ENCODE results near the gene RPUSD2.
A peak's percentile ranks its signal among the peaks of the same experiment; 100 is the strongest.

Gene RPUSD2, protein sequence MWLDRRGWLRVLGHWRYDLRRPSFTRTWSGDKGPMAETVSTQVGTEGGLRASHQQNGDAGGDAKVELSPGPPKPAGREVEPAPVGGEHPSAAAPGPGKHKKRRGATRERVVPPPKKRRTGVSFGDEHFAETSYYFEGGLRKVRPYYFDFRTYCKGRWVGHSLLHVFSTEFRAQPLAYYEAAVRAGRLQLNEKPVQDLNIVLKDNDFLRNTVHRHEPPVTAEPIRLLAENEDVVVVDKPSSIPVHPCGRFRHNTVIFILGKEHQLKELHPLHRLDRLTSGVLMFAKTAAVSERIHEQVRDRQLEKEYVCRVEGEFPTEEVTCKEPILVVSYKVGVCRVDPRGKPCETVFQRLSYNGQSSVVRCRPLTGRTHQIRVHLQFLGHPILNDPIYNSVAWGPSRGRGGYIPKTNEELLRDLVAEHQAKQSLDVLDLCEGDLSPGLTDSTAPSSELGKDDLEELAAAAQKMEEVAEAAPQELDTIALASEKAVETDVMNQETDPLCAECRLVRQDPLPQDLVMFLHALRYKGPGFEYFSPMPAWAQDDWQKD

DNA sequence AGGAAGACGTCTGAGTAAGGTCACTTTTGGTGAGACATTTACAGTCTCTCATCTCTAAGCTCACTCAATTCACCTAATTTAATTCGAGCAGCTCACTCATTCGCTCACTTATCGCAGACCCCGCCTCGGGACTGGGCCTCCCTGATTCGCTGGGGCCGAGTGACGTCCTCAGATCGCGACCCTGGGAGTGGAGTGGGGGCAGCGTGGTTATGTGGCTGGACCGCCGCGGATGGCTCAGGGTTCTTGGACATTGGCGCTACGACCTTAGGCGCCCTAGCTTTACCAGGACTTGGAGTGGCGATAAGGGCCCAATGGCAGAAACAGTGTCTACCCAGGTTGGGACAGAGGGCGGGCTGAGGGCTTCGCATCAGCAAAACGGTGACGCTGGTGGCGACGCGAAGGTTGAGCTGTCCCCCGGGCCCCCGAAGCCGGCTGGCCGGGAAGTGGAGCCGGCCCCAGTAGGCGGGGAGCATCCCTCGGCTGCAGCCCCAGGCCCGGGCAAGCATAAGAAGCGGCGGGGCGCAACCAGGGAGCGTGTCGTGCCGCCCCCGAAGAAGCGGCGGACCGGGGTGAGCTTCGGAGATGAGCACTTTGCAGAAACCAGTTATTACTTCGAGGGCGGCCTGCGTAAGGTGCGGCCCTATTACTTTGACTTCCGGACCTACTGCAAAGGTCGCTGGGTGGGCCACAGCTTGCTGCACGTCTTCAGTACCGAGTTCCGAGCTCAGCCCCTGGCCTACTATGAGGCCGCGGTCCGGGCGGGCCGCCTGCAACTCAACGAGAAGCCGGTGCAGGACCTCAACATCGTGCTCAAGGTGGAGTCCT is at the start of gene RPUSD2:
Gene RPUSD2, plus strand, starts transcription at position 171 of the 825 bp plus-strand sequence. Its CDS starts 39 bp downstream, at position 210.
- DNase-seq, result peak; percentile 87

DNA sequence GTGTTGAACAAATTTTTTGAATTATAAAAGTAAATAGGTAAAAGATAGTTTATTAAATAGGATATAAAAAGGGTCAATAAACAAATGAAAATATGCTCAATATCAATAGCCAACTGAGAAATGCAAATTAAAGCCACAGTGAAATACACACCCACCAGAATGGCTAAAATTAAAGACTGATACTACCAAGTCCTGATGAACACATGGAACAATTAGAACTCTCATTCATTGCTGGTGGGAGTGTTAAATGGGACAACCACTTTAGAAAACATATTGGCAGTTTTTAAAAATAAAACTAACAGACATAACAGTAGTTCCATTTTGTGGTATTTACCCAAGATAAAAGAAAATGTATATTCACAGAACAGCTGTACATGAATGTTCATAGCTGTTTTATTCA is 45.5 kb upstream of the RPUSD2 start:
- DNase-seq, result no peak

DNA sequence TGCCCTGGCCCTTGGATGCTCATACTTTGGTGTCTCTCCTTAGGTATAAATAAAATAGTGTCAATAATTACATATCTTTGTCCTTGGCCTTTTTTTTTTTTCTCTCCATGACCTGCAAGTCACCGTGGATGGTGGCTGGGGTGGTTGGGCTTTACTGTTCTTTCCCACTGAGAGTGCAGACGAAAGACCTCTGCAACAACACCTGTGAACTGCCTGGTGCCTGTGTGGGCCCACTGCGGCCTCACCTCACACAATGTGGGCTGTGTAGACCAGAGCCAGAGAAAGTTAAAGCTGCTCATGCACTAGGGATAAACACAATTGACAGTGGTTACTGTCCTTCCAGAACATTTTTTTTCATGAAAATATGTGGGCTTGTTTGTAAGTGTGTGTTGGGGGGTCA is 43.2 kb upstream of the RPUSD2 start:
- no peak for DNase-seq

DNA sequence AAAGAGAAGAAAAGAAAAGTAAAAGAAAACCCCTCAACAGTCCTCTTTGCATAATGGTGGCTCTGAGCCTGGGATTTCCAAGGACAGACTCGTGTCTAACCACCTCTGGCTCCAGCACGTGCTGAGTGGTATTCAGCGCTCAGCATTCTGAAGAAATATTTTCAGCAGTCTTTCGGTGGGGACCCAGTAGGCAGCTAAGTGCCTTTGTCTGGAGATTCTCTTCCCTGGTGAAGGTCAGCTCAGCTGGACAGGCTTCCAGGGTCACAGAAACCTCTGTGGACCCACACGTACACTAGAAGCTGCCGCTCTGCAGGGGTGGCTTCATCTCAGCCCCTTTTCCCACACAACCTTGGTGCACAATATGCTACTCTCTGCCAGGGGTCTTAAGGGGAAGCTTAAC is 40.3 kb upstream of the RPUSD2 start:
- no peak for DNase-seq

DNA sequence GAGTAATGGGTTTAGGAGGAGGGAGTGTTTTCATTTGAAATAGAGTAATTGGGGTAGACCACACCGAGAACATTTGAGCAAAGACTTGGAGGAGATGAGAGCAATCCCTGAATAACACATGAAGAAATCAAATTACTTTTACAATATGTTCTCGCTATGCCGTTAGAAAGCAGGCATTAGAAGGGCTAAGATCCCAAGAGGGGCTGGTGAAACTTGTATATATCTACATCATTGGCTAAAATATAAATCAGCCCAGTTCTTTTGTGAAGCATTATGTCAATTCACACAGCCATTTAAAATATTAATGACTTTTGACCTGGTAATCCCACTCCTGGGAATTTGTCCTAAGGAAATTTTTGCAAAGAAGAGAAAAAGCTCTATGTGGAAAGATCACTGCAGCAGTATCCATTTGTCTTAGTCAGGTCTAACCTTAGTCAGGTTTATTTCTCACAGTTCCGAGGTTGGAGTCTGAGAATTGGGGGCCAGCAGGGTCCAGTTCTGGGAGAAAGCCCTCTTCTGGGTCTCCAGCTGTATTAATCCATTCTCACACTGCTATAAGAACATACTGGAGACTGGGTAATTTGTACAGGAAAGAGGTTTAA is 35.2 kb upstream of the RPUSD2 start:
- no peak for DNase-seq

DNA sequence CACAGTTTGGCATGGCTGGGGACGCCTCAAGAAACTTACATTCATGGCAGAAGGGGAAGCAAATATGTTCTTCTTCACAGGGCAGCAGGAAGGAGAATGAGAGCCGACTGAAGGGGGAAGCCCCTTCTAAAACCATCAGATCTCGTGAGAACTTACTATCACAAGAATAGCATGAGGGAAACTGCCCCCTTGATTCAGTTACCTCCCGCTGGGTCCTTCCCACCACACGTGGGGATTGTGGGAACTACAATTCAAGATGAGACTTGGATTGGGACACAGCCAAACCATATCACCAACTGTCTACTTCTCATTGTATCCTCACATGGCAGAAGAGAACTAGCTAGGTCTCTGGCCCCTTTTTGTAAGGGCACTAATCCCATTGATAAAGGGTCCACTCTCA is 34.7 kb upstream of the RPUSD2 start:
- DNase-seq, result no peak

DNA sequence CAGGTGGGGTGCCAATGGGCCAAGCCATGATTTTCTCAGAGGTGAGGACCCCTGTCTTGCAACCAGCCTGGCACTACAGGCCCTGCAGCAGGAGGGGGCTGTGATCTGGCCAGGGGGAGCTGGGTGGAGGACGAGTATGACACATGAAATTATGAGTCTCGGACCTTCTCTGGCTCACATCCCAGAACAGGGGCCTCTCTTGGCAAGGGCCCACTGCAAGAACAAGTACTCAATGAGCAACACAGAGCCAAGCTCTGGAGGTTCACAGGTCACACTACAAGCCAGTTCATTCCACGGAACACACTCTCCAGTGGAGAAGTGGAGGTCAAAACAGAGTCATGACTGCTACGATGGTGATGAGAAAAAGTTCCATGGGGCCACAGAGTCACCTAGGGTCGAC is 32.6 kb upstream of the RPUSD2 start:
- DNase-seq, result no peak

DNA sequence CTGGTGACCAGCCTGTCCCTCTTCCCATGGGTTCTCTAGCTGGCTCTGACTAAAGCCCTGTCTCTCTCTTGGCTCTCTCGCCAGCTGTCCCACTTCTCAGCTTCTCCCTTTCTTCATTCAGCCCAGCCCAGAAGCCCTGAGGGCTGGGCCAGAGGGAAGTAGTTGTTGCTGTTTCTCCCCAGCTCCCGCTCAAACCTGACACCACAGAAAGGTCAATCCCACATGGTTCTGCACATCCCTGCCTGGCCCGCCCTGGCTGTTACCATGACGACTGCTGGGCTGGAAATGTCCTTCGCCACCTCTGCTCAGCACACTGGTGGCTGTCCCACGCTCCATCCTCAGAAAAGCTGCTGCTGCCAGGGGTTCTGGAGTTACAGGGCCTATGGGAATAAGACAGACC is 30.1 kb upstream of the RPUSD2 start:
- DNase-seq, result no peak

DNA sequence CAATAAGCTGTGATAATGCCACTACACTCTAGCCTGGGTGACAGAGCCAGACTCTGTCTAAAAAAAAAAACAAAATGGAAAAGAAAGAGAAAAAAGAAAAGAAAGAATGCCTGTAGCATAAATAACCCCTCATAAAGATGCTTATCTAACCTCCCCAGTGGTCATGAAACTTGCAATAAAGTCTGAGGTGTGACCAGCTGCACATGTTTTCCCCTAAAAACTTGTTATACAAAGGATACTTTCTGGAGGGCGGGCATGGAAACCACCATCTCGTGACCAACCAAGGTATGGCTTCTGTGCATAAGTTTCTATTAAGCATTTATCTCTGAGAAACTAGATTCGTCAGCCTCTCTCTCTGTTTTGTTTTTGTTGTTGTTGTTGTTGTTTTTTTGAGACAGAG is 26.0 kb upstream of the RPUSD2 start:
- DNase-seq, result no peak

DNA sequence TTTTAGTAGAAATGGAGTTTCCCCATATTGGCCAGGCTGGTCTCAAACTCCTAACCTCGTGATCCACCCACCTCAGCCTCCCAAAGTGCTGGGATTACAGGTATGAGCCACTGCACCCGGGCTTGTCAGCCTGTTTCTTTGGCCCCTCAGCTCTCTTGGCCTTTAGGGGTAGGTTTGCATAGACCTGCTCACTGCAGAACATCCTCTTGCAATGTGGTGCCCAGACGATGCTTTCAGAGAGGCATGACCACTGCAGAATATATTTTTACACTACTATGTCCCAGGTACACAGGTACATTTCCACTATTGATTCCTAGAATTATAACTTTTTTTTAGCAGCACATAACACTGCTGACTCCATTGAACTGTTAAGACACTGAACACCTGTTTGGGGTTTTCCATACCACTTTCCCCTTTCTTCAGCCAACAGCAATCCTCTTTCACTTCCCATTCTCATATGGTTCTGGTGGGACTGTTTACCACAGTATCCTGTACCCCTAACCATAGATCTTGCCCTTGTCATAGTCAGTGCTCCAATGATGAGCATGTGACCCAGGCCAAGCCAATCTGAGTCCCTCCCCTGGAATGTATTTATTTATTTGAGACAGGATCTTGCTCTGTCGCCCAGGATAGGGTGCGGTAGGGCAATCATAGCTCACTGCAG is 25.3 kb upstream of the RPUSD2 start:
- peak; percentile 27 for DNase-seq

DNA sequence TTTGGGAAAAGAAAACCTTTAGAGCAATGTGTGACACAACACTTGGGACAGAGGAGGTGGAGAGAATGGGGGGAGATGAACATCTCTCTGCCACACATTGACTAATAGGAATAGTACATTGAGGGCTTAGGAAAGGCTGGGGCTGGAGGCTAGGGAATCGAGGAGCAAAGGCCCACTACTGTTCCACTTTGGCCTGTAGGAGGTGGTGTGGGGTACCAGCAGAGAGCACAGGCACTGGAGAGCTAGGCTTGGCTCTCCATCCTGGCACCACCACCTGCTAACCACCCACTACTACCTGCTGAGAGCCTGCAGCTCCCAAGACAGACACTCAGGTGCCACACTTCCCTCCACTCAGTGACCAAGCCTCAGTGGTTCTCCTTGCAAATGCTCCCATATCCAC is 23.6 kb upstream of the RPUSD2 start:
- no peak for DNase-seq

DNA sequence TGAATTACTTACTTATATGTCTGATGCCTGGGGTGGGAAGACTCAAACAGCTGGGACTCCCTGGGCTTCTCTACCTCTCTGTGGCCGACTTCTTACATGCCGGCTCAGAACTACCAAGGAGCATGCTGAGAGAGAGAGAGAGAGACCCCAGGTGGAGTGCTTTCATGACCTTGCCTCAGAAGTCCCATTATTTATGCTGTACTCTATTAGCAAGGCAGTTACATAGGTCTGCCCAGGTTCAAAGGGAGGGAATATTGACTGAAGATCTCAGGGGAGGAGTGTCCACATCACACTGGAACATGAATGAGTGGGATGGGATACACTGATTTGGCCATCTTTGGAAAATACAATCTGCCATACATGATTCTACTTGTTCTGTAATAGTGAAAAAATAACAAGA is 20.5 kb upstream of the RPUSD2 start:
- no peak for DNase-seq

DNA sequence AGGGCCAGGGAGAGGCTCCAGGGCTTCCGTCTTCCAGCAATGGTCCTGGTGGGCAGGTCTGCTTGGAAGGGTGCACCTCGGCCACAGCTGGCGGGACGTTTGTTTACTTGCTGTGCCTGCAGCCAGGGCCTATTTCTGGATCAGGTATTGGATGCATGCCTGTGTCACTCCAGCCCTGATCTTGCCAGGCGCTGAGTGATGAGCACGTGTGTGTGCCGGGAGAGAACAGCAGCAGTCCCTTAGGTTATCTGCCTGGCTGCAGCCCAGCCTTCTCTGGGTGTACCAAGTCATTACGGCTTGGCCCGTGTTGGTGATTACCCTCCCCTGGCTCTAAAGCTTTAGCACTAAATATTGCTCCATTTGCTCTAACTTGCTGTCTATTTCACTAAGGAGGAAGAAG is 19.2 kb upstream of the RPUSD2 start:
- DNase-seq, result no peak

DNA sequence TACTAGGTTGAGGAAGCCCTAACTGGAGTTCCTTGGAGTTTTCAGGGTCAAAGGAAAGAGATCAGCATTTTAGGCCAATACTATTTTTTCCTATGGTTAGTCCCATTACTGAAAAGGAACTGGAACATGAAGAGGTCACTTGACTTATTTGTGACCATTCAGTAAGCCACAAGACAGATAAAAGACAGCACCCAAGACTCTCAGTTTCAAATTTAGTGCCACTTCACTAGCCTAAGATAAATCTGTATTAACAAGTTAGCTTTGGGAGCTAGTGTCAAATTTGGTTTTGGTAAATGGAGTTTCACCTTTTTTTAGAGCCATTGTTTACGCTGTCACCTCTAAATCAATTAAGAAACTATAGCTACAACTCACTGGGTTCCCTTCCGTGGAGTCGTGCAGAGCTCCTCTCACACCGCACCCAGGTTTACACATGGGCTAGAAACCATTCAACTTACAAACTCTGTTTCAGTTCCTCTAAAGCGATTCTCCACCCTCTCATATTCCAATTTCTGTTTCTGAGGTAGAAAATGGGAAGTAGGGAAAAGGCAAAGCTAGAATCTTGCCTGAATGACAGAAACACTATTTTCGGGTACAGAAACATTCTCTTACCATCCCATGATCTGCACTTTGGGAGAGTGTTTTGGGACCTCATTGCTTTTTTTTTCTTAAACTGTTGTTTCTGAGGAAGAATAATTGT is 18.6 kb upstream of the RPUSD2 start:
- DNase-seq, result peak; percentile 40

DNA sequence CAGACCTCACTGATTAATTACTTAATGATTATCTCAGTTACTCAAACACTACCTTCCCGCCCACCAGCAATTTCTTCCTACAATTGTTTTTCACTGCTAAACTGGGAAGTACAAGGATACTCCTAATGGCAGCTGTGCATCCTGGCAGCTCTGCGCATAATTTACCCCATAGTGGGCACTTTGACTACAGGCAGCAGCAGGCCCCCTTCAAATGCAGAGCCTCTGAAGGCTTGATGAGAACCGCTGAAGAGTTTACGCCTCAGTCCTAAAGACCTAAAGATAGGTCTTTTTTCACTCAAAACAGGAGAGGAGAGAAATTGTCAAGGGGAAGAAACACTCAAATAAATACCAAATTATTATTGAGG is 15.0 kb upstream of the RPUSD2 start:
- no peak for DNase-seq

DNA sequence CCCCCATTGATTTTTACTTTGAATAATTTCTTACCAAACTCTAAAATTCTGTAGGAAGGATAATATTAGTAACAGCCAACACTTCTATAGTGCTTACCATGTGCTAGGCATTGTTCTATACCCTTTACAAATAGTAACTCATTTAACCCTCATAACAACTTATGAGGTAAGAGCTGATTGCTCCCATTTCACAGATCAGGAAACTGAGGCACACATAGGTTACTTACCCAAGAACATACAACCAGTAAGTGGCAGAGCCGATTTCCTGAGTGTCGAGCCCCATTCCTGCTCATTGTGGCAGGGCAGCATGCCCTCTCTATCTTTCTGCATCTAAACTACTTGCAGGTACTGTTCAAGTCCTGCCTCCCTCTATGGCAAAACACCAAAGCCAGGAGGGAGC is 13.2 kb upstream of the RPUSD2 start:
- DNase-seq, result no peak

DNA sequence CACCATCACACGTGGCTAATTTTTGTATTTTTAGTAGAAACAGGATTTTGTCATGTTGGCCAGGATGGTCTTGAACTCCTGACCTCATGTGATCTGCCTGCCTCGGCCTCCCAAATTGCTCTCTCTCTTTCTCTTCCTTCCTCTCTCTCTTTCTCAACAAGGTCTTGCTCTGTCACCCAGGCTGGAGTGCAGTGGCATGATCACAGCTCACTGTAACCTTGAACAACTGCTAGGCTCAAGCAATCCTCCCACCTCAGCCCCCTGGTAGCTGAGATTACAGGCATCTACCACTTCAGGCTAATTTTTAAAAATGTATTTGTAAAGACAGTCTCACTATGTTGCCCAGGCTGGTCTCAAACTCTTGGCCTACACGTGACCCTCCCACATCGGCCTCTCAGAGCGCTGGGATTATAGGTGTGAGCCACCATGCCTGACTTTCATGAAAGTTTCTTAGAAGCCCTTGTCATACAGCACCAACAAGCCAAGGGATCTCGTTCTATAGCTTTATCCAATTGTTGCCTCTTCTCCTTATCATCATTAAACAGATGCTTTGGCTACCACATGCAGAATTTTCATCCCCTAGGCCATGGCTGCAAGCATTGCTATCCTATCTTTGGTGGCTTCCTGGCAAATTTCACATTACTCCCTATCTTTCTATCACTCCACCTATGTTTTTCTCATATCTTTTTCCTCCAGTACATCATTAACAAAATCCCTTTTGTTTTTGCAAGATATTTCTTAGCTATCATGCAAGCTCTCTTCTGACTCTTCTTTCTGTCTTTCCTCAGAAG is 10.0 kb upstream of the RPUSD2 start:
- DNase-seq, result no peak

DNA sequence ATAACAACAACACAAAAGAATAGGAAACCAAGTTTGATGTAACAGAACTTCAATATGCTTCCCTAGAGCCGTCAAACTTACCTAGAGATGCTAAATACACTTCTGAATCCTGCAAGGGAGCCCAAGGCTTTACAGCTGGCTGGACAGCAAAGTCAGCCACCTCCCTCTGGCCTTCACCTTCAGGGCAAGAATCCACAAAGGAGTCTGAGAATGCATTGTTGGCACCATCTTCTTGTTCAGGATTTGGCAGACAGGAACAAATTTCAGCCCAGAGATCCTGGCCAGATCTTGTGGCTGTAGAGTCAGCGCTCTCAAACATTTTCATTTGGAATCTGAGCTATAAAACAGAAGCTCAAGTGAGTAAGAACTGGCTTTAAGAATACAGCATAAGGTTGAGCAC is 6.4 kb upstream of the RPUSD2 start:
- DNase-seq, result no peak

DNA sequence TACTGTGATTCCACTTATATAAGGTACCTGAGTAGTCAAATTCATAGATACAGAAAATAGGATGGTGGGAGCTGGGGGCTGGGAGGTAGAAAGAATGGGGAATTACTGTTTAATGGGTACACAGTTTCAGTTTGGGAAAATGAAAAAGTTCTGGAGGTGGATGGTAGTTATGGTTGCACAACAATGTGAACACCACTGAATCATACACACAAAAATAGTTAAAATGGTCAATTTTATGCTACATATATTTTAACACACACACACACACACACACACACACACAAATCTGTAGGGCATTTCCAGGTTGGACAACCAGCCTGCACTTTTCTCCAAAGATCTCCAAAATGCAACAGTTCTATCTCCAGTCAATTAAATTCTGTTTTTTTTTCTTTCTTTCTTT is 5.7 kb upstream of the RPUSD2 start:
- no peak for DNase-seq

DNA sequence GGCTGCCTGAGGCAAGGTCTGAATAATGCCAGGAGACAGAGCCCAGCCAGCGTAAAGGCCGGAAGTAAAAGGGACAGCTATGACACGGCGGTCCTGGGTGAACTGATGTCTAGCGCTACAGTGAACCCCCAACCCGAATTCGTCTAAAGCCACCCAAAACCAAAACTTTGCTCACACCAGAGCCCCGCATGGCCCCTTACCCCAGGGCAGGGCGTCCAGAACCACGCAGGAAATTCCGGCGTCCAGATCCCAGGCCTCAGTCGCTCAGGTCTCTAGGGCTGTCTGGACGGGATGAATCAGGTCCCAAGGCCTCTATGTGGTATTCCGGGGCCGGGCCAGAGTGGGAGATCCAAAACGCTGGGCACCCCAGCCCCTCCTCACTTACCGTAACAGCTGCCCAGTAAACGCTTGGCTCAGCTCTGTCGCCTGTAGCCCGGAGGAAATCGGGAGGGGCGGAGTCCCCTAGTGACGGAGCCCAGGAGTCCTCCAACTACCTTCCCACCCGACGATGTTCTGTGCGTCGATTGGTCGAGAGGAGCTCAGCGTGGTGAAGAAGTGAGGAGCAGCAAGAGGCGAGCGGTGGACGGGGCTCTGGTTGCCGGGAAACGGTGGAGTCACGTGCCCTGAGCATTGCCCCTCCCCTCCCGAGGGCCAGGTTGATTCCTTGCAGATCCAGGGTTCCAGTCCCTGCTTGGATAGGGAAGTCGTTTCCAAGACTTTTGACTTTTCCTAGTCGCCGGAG is 4.3 kb upstream of the RPUSD2 start, which contains the start of gene CCDC32:
Gene CCDC32, minus strand, starts transcription at position 452 of the 742 bp plus-strand sequence. CDS start 2,027 bp downstream, outside the sequence.
- peak; percentile 95 for DNase-seq

Measured in CD4-positive, alpha-beta T cell treated with Interleukin-15 for 1 hour (primary cell).